H1 (cell line): ENCODE results near the gene NET1. TPM values are rescaled to one million over a fixed set of nuclear protein-coding genes. Genes with fewer than 3 reads are reported as not detected.

Experiments used
- CTCF ChIA-PET: fragments of 300-600 bp; sonication (Branson Sonifier 250); formaldehyde crosslinking; loops from one replicate; lab custom pipeline; 2021; ENCODE audit not compliant: partially characterized antibody; lab: Charles Lee
- POLR2A ChIA-PET: fragments of 300-600 bp; sonication (Branson Sonifier 250); formaldehyde crosslinking; loops from one replicate; lab custom pipeline; 2021; ENCODE audit warnings: inconsistent platforms; ENCODE audit not compliant: partially characterized antibody; lab: Charles Lee
- DNase-seq, 2 experiments: peaks; one replicate each; pipeline versions ENCODE4 v3.0.0 to v3.0.0-alpha.2; 2010 to 2022; ENCODE audit warnings: low spot score in 2 of 2, low read depth in 1 of 2, mixed read lengths in 1 of 2
- FAIRE-seq: peaks from 2 replicates; lab custom pipeline; 2011; peaks lifted over from hg19 to GRCh38; lab: Jason Lieb, UNC
- H2AFZ ChIP-seq: 2 replicates; pipeline ENCODE4 v1.8.1; 2012; ENCODE audit warnings: low read length, inconsistent platforms
- H2AK5ac ChIP-seq: 2 replicates; pipeline ENCODE4 v1.6.1; 2013; ENCODE audit warnings: low read depth, low read length
- H2BK120ac ChIP-seq: replicated peaks from 2 replicates; pipeline ENCODE3; 2013; ENCODE audit warnings: low read depth, low read length, inconsistent platforms
- H2BK12ac ChIP-seq: 2 replicates; pipeline ENCODE4 v1.6.1; 2013; ENCODE audit warnings: low read depth, low read length
- H2BK15ac ChIP-seq: 2 replicates; pipeline ENCODE4 v1.6.1; 2013; ENCODE audit warnings: low read length
- H2BK20ac ChIP-seq: 2 replicates; pipeline ENCODE4 v1.6.1; 2013; ENCODE audit warnings: low read length
- H2BK5ac ChIP-seq: 2 replicates; pipeline ENCODE4 v1.6.1; 2013; ENCODE audit warnings: low read depth, low read length
- H3K14ac ChIP-seq: 2 replicates; pipeline ENCODE4 v1.6.1; 2013; ENCODE audit warnings: inconsistent platforms; ENCODE audit not compliant: insufficient read length
- H3K18ac ChIP-seq: 2 replicates; pipeline ENCODE4 v1.6.1; 2013; ENCODE audit warnings: low read length; ENCODE audit errors: extremely low read depth
- H3K23ac ChIP-seq: 2 replicates; pipeline ENCODE4 v1.6.1; 2013; ENCODE audit warnings: inconsistent platforms; ENCODE audit not compliant: insufficient read length
- H3K23me2 ChIP-seq: 2 replicates; pipeline ENCODE4 v1.6.1; 2013; ENCODE audit warnings: low read depth, low read length
- H3K27ac ChIP-seq: 2 replicates; pipeline ENCODE4 v1.6.1; 2011; ENCODE audit warnings: low read depth, low read length, inconsistent platforms
- H3K27me3 ChIP-seq, 4 experiments: replicated peaks in 1 of 4; 1 replicate in 1 of 4; 2 replicates in 3 of 4; pipeline versions ENCODE4 v1.6.1 to v1.8.1; 2011 to 2013; ENCODE audit warnings: low read length in 3 of 4, mild to moderate bottlenecking in 3 of 4, inconsistent platforms in 2 of 4, mixed read lengths in 2 of 4, moderate library complexity in 1 of 4; ENCODE audit not compliant: control insufficient read depth in 3 of 4, insufficient read depth in 3 of 4; ENCODE audit errors: extremely low read depth in 1 of 4
- H3K36me3 ChIP-seq, 4 experiments: 2 replicates each; pipeline versions ENCODE4 v1.6.1 to v1.8.1; 2011 to 2013; ENCODE audit warnings: mild to moderate bottlenecking in 4 of 4, low read length in 3 of 4, moderate library complexity in 2 of 4, control low read depth in 1 of 4, inconsistent platforms in 1 of 4; ENCODE audit not compliant: insufficient read depth in 4 of 4, control insufficient read depth in 2 of 4
- H3K4ac ChIP-seq: replicated peaks from 2 replicates; pipeline ENCODE3; 2013; ENCODE audit warnings: low read length, low read depth, mixed read lengths, inconsistent platforms; ENCODE audit not compliant: insufficient read length
- H3K4me1 ChIP-seq, 4 experiments: replicated peaks in 1 of 4; 1 replicate in 1 of 4; 2 replicates in 3 of 4; pipeline versions ENCODE4 v1.6.1 to v1.8.1; 2011 to 2013; ENCODE audit warnings: low read length in 3 of 4, inconsistent platforms in 2 of 4, mixed read lengths in 1 of 4; ENCODE audit not compliant: insufficient read depth in 4 of 4, control insufficient read depth in 3 of 4
- H3K4me2 ChIP-seq, 2 experiments: 2 replicates each; pipeline versions ENCODE4 v1.6.1 to v1.8.1; 2011 to 2013; ENCODE audit warnings: low read depth in 2 of 2, low read length in 2 of 2, control low read depth in 1 of 2, inconsistent platforms in 1 of 2, mild to moderate bottlenecking in 1 of 2; ENCODE audit not compliant: insufficient read depth in 1 of 2
- H3K4me3 ChIP-seq, 4 experiments: fragments of 200-600, 300-600 bp in 1 of 4; sonication (generic), shearing (Covaris generic), sonication (Bioruptor Twin) in 1 of 4; 2 replicates each; pipeline versions ENCODE4 v1.5.1 to v1.8.1; 2011 to 2016; ENCODE audit warnings: low read length in 4 of 4, low read depth in 3 of 4, control low read depth in 2 of 4, inconsistent platforms in 2 of 4, mild to moderate bottlenecking in 2 of 4, mixed read lengths in 1 of 4, moderate library complexity in 1 of 4; ENCODE audit not compliant: insufficient read depth in 2 of 4; ENCODE audit errors: extremely low read depth in 1 of 4
- H3K56ac ChIP-seq: replicated peaks from 2 replicates; pipeline ENCODE3; 2013; ENCODE audit warnings: low read depth, mild to moderate bottlenecking, mixed read lengths, low read length, inconsistent platforms; ENCODE audit not compliant: insufficient read length
- H3K79me1 ChIP-seq: 2 replicates; pipeline ENCODE4 v1.6.1; 2013; ENCODE audit warnings: low read depth, low read length, control low read depth
- H3K79me2 ChIP-seq, 2 experiments: 2 replicates each; pipeline versions ENCODE4 v1.6.1 to v1.8.1; 2012 to 2013; ENCODE audit warnings: low read length in 2 of 2, mild to moderate bottlenecking in 2 of 2, inconsistent platforms in 1 of 2; ENCODE audit not compliant: insufficient read depth in 2 of 2, control insufficient read depth in 1 of 2
- H3K9ac ChIP-seq, 4 experiments: replicated peaks in 1 of 4; 1 replicate in 1 of 4; 2 replicates in 3 of 4; pipeline versions ENCODE4 v1.6.1 to v1.8.1; 2011 to 2013; ENCODE audit warnings: low read depth in 3 of 4, low read length in 3 of 4, control low read depth in 2 of 4, mild to moderate bottlenecking in 2 of 4, moderate library complexity in 2 of 4, inconsistent platforms in 1 of 4; ENCODE audit errors: extremely low read depth in 1 of 4
- H3K9me3 ChIP-seq, 2 experiments: 2 replicates each; pipeline versions ENCODE4 v1.6.1 to v1.8.1; 2012 to 2013; ENCODE audit warnings: mild to moderate bottlenecking in 2 of 2, moderate library complexity in 2 of 2, control low read depth in 1 of 2, inconsistent platforms in 1 of 2, low read depth in 1 of 2, low read length in 1 of 2, mixed read lengths in 1 of 2; ENCODE audit not compliant: insufficient read depth in 2 of 2
- H4K20me1 ChIP-seq, 2 experiments: replicated peaks in 1 of 2; 2 replicates each; pipeline versions ENCODE3 to v1.8.1; 2011 to 2013; ENCODE audit warnings: inconsistent platforms in 2 of 2, low read length in 2 of 2, mild to moderate bottlenecking in 1 of 2; ENCODE audit not compliant: insufficient read depth in 2 of 2, control insufficient read depth in 1 of 2
- H4K5ac ChIP-seq: 2 replicates; pipeline ENCODE4 v1.6.1; 2013; ENCODE audit warnings: low read length, low read depth, mixed read lengths, inconsistent platforms; ENCODE audit not compliant: insufficient read length
- H4K8ac ChIP-seq: 2 replicates; pipeline ENCODE4 v1.8.0; 2013; ENCODE audit warnings: mild to moderate bottlenecking, moderate library complexity, low read length, inconsistent platforms; ENCODE audit not compliant: insufficient read depth; ENCODE audit errors: extremely low read depth
- H4K91ac ChIP-seq: replicated peaks from 2 replicates; pipeline ENCODE3; 2013; ENCODE audit warnings: low read length, mixed read lengths, inconsistent platforms; ENCODE audit not compliant: insufficient read length
- BACH1 ChIP-seq: IDR thresholded peaks from 2 replicates; pipeline ENCODE4 v1.6.1; 2012; ENCODE audit warnings: low read length, improper control_type of control experiment
- CBX5 ChIP-seq: fragments of 300-800, 300-1000 bp; sonication (generic); IDR thresholded peaks from 2 replicates; pipeline ENCODE4 v1.7.1; 2016; ENCODE audit warnings: antibody characterized with exemption, low read length, low read depth
- EP300 ChIP-seq, 2 experiments: IDR thresholded peaks; 1 replicate in 1 of 2; 2 replicates in 1 of 2; pipeline ENCODE4 v1.6.1; 2011 to 2012; ENCODE audit warnings: low read depth in 2 of 2, low read length in 2 of 2, mild to moderate bottlenecking in 2 of 2, borderline replicate concordance in 1 of 2, inconsistent platforms in 1 of 2, moderate library complexity in 1 of 2
- FOSL1 ChIP-seq: IDR thresholded peaks from 2 replicates; pipeline ENCODE4 v1.6.1; 2011; ENCODE audit warnings: mild to moderate bottlenecking, low read depth, low read length, moderate library complexity; ENCODE audit not compliant: insufficient read depth
- HDAC6 ChIP-seq: IDR thresholded peaks from one replicate; pipeline ENCODE4 v1.7.1; 2012; ENCODE audit warnings: low read depth, mild to moderate bottlenecking, inconsistent platforms, low read length, moderate library complexity
- KDM5A ChIP-seq: fragments of 200-600 bp; IDR thresholded peaks from 2 replicates; pipeline ENCODE4 v1.7.1; 2012; ENCODE audit warnings: mild to moderate bottlenecking, low read length, inconsistent platforms, mixed read lengths
- MAFK ChIP-seq: IDR thresholded peaks from 2 replicates; pipeline ENCODE4 v1.6.1; 2012; ENCODE audit warnings: low read depth, mild to moderate bottlenecking, improper control_type of control experiment, low read length
- NRF1 ChIP-seq: IDR thresholded peaks from 2 replicates; pipeline ENCODE4 v1.6.1; 2011; ENCODE audit warnings: mild to moderate bottlenecking, low read depth, low read length, improper control_type of control experiment
- RNF2 ChIP-seq: fragments of 200-900, 300-1000 bp; sonication (generic); IDR thresholded peaks from 2 replicates; pipeline ENCODE4 v1.7.1; 2016; ENCODE audit warnings: borderline replicate concordance, low read depth, mild to moderate bottlenecking, antibody characterized with exemption, low read length; ENCODE audit not compliant: poor library complexity, severe bottlenecking; ENCODE audit errors: missing control alignments
- RXRA ChIP-seq: IDR thresholded peaks from 2 replicates; pipeline ENCODE4 v1.6.1; 2011; ENCODE audit warnings: low read depth, mild to moderate bottlenecking, low read length, moderate library complexity; ENCODE audit not compliant: insufficient read depth
- SP2 ChIP-seq: IDR thresholded peaks from 2 replicates; pipeline ENCODE4 v1.6.1; 2012; ENCODE audit warnings: mild to moderate bottlenecking, low read length, inconsistent platforms
- SUZ12 ChIP-seq: fragments of 200-600 bp; sonication (generic); IDR thresholded peaks from 2 replicates; pipeline ENCODE4 v1.6.1; 2012; ENCODE audit warnings: mild to moderate bottlenecking, inconsistent platforms, low read length, moderate library complexity, mixed read lengths
- TAF7 ChIP-seq: optimal IDR thresholded peaks from 2 replicates; pipeline ENCODE3; 2011; ENCODE audit warnings: low read depth, mild to moderate bottlenecking, inconsistent platforms, low read length, moderate library complexity, borderline replicate concordance
- TCF12 ChIP-seq: IDR thresholded peaks from 2 replicates; pipeline ENCODE4 v1.6.1; 2011; ENCODE audit warnings: low read depth, mild to moderate bottlenecking, low read length
- WGBS, 2 experiments: shearing (Covaris generic) in 1 of 2; methylation state at CpG; one replicate each; pipeline versions ENCODE4 v1.1.6 to v1.1.7; 2013 to 2015; ENCODE audit warnings: low lambda C conversion rate in 2 of 2, mixed read lengths in 2 of 2, inconsistent platforms in 1 of 2, low coverage in 1 of 2, missing lambda C conversion rate in 1 of 2; ENCODE audit not compliant: insufficient replicate concordance in 2 of 2, insufficient coverage in 1 of 2, insufficient read length in 1 of 2; ENCODE audit errors: extremely low coverage in 1 of 2, missing lambda C conversion rate in 1 of 2; 5-methylcytosine and 5-hydroxymethylcytosine counted together
- polyA plus RNA-seq, 7 experiments: library from polyadenylated mRNA; depleted of rRNA in 3 of 7; stranded (reverse) in 5 of 7; unstranded in 2 of 7; fragments of >200 nt in 5 of 7; fragments of 200-250 nt in 2 of 7; gene quantifications; 1 replicate in 5 of 7; 2 replicates in 1 of 7; 4 replicates in 1 of 7; pipeline versions ENCODE4 v1.2.1 to v1.2.3, GENCODE V29; 2011 to 2013; ENCODE audit warnings: missing spikeins in 2 of 7, mixed read lengths in 2 of 7
- total RNA-seq: library from RNA; stranded (reverse); fragmentation: NEBNext Ultra II Directional; extraction: Animal tissue kit (Norgen Biotek cat#: 25700); gene quantifications from 2 replicates; pipeline ENCODE4 v1.2.1, GENCODE V29; 2021

The NET1 gene
- total and polyA plus RNA-seq, 2 of the 8 experiments (the other 6 are each of a cell fraction or from before 2014, with no cell fraction given): 21.5 to 117 TPM

DNA sequence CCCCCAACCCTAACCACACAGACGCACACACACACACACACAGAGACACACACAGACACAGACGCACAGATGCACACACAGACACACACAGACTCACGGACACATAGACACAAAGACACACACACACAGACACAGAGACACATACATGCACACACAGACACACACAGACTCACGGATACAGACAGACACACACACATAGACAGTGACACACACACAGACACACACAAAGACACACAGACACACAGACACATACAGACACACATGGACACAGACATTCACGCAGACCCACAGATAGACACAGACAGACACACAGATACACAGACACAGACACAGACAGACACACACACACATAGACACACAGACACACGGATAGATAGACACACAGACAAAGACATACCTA is 84.9 kb downstream of the NET1 start:
- H3K56ac ChIP-seq: peak overlapping the region; percentile 77
- no peak for TF ChIP-seq MAFK
- no peak for TF ChIP-seq EP300 (IDR thresholded peaks at IDR 0.05; ENCODE audit: borderline replicate concordance in 1 of 2, low read depth in 2 of 2, low read length in 2 of 2)
- no peak for TF ChIP-seq FOSL1
- TF ChIP-seq BACH1: no peak
- TF ChIP-seq SP2: no peak
- no peak for TF ChIP-seq CBX5
- no peak for TF ChIP-seq RNF2
- no peak for TF ChIP-seq TAF7
- TF ChIP-seq NRF1: no peak
- no peak for TF ChIP-seq SUZ12
- TF ChIP-seq RXRA: no peak
- no peak for TF ChIP-seq TCF12
- no peak for TF ChIP-seq KDM5A
- no peak for TF ChIP-seq HDAC6
- no peak overlapping the region for H3K23ac ChIP-seq
- H3K23me2 ChIP-seq: peaks cover 12% of the 10 kb centered on the region; the same call in 1 of the 2 replicates
- H2AK5ac ChIP-seq: no peak overlapping the region
- no peak overlapping the region for H2BK5ac ChIP-seq
- no peak overlapping the region for H4K8ac ChIP-seq
- H3K79me1 ChIP-seq: no peaks in the 10 kb centered on the region
- no peaks in the 10 kb centered on the region for H3K36me3 ChIP-seq
- no peak overlapping the region for H2AFZ ChIP-seq
- no peak overlapping the region for H3K14ac ChIP-seq
- peaks cover 4 to 6% of the 10 kb centered on the region in 2 experiments; a peak in 1 of 4 replicates for H3K9me3 ChIP-seq
- no peak overlapping the region for H3K4me2 ChIP-seq
- peaks cover 0 to 3% (median 0%) of the 10 kb centered on the region in 4 experiments; a peak in 1 of 7 replicates for H3K4me1 ChIP-seq
- H2BK120ac ChIP-seq: peak overlapping the region; percentile 72
- H2BK15ac ChIP-seq: no peak overlapping the region; the same call in 1 of the 2 replicates
- H3K79me2 ChIP-seq: no peaks in the 10 kb centered on the region
- 88% methylated on average over 6 of the region's 6 CpGs; no CpG with 5 or more reads in 1 of the 2 experiments for WGBS, 2 experiments
- H3K9ac ChIP-seq: no peak overlapping the region
- ChIA-PET CTCF (no interaction called here), POLR2A (no interaction called here)
- no peak overlapping the region for H3K18ac ChIP-seq
- H2BK20ac ChIP-seq: 0 out of 2 replicates have a peak overlapping the region, but pooled peaks have one; percentile 61
- H3K4me3 ChIP-seq: no peak overlapping the region
- DNase-seq: no peak
- peak overlapping the region; percentile 85 for H3K4ac ChIP-seq
- H2BK12ac ChIP-seq: peak overlapping the region; percentile 29; the same call in 1 of the 2 replicates
- H3K27ac ChIP-seq: no peak overlapping the region
- H4K20me1 ChIP-seq: peaks cover 0 to 3% of the 10 kb centered on the region in 2 experiments
- peak overlapping the region; percentile 74 for H4K91ac ChIP-seq
- FAIRE-seq: no peak
- H3K27me3 ChIP-seq: no peaks in the 10 kb centered on the region
- no peak overlapping the region for H4K5ac ChIP-seq
